Peyer's patch (tissue), 4 donors: ENCODE measurements around the gene SECISBP2L. TPM values are rescaled to one million over a fixed set of nuclear protein-coding genes. Genes with fewer than 3 reads are reported as not detected.

Experiments
- DNase-seq, 3 donors: peaks; one replicate each; pipeline ENCODE4 v3.0.0-alpha.2; 2017 to 2019
- H3K27ac ChIP-seq, 4 donors: fragments of 200-600 bp; sonication (generic); one replicate each; pipeline ENCODE4 v1.5.1; 2016 to 2019
- H3K27me3 ChIP-seq, 2 donors: fragments of 200-600 bp; sonication (generic); one replicate each; pipeline ENCODE4 v1.5.1; 2019
- H3K36me3 ChIP-seq, 3 donors: fragments of 200-600 bp; sonication (generic); one replicate each; pipeline ENCODE4 v1.5.1; 2016 to 2019
- H3K4me1 ChIP-seq, 4 donors: fragments of 200-600 bp; sonication (generic); one replicate each; pipeline ENCODE4 v1.5.1; 2016 to 2019
- H3K4me3 ChIP-seq, 4 donors: fragments of 200-600 bp; sonication (generic); 1 replicate in 3 of 4; 2 replicates in 1 of 4; pipeline ENCODE4 v1.5.1; 2016 to 2019; ENCODE audit warnings: mild to moderate bottlenecking in 1 of 4
- H3K9me3 ChIP-seq, 4 donors: fragments of 200-600 bp; sonication (generic); one replicate each; pipeline ENCODE4 v1.5.1; 2016 to 2019; ENCODE audit warnings: mild to moderate bottlenecking in 1 of 4
- POLR2A ChIP-seq, 2 donors: fragments of 450-650 bp; IDR thresholded peaks; one replicate each; pipeline ENCODE4 v1.5.1; 2017; ENCODE audit warnings: antibody characterized with exemption in 2 of 2, mild to moderate bottlenecking in 2 of 2, moderate library complexity in 2 of 2
- total RNA-seq, 4 donors: library from RNA; depleted of rRNA; stranded (reverse); fragments of >200 nt; gene quantifications; one replicate each; pipeline ENCODE4 v1.1.0, GENCODE V29; 2016
- TF ChIP-seq, protein P1 (sequence below), 6 experiments: fragments of 450-650 bp in 4 of 6; fragments of 200-600 bp in 2 of 6; sonication (generic) in 1 of 6; IDR thresholded peaks; one replicate each; pipeline ENCODE4 v1.5.1; 2017 to 2019; ENCODE audit warnings: antibody characterized with exemption in 6 of 6, mild to moderate bottlenecking in 3 of 6, moderate library complexity in 1 of 6

The SECISBP2L gene
- total RNA-seq: 10 to 100 TPM; 29.7 to 41.0 (median 34.5) TPM

DNA sequence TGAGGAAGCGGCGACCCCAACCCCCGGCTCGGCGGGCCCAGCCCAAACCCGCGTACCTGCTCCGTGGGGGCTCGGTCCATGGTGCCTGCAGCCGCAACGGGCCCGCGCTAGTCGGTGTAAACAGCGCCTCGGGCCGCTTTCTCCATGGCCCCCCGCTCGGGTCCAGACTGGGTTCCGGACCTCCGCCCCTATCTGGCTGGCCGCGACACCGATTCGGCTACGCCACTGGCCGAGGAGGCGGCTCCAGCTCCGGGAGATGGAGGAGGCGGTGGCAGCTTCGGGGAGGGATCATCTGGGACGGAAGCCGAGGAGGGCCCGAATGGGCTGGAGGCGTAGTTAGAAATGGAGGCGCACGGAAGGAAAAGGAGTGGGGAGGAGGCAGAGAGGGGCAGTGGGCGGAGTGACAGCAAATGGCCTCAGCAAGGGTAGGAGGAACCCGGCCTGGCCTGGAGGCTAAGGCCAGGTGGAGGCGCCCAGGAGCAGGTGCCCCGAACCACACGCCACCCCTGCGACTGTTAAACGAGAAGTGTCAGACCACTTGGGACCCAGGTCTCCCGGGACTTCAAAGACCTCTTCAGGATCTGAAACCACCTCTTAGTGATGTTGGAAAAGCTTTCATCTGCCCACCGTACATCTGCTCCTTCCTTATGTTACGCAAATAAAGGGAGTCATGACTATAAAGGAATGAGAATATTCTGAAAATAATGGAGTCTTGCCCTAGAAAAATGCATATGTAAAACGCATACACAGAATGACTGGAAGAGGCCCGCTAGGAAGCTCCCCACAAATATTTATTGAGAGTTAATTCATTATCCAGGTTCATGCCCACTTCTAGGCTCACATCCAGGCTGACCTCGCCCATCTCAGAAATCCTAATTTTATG lies at the start of gene SECISBP2L:
Gene SECISBP2L, minus strand, starts transcription at position 227 of the 883 bp plus-strand sequence. Its CDS starts 147 bp downstream, at position 80.
- H3K4me3 ChIP-seq: peak within 1 kb of the TSS; percentile 78 to 95 (median 89)
- H3K9me3 ChIP-seq: no peaks in the 10 kb centered on the region
- peak within 1 kb of the TSS; percentile 82 to 90 (median 84) for H3K27ac ChIP-seq
- peak; percentile 72 to 77 for TF ChIP-seq POLR2A (IDR thresholded peaks at IDR 0.05)
- TF ChIP-seq, protein P1, sequence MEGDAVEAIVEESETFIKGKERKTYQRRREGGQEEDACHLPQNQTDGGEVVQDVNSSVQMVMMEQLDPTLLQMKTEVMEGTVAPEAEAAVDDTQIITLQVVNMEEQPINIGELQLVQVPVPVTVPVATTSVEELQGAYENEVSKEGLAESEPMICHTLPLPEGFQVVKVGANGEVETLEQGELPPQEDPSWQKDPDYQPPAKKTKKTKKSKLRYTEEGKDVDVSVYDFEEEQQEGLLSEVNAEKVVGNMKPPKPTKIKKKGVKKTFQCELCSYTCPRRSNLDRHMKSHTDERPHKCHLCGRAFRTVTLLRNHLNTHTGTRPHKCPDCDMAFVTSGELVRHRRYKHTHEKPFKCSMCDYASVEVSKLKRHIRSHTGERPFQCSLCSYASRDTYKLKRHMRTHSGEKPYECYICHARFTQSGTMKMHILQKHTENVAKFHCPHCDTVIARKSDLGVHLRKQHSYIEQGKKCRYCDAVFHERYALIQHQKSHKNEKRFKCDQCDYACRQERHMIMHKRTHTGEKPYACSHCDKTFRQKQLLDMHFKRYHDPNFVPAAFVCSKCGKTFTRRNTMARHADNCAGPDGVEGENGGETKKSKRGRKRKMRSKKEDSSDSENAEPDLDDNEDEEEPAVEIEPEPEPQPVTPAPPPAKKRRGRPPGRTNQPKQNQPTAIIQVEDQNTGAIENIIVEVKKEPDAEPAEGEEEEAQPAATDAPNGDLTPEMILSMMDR (IDR thresholded peaks at IDR 0.05): peak in 4 of 6 experiments; percentile 27 to 43 (median 36)
- H3K27me3 ChIP-seq: no peaks in the 10 kb centered on the region
- no peaks in the 10 kb centered on the region for H3K36me3 ChIP-seq
- H3K4me1 ChIP-seq: peaks cover 0 to 30% (median 7%) of the 10 kb centered on the region in 4 donors
- peak; percentile 93 to 97 (median 95) for DNase-seq

GRCh38 chr15:49094923-49095322 lies 48.7 kb upstream of the SECISBP2L start:
- Histone ChIP-seq H3K36me3 (no peaks in the 10 kb centered on the region), H3K9me3 (no peaks in the 10 kb centered on the region), H3K27ac (no peak overlapping the region), H3K27me3 (no peaks in the 10 kb centered on the region), H3K4me1 (no peaks in the 10 kb centered on the region), H3K4me3 (no peak overlapping the region)
- TF ChIP-seq, protein P1 (IDR thresholded peaks at IDR 0.05): no peak
- TF ChIP-seq POLR2A (IDR thresholded peaks at IDR 0.05): no peak
- DNase-seq: no peak

- no peak for DNase-seq
- Histone ChIP-seq H3K4me3 (no peak overlapping the region), H3K36me3 (no peaks in the 10 kb centered on the region), H3K9me3 (no peaks in the 10 kb centered on the region), H3K4me1 (no peaks in the 10 kb centered on the region), H3K27ac (no peak overlapping the region), H3K27me3 (no peaks in the 10 kb centered on the region)
- TF ChIP-seq POLR2A (IDR thresholded peaks at IDR 0.05): no peak
- TF ChIP-seq, protein P1 (IDR thresholded peaks at IDR 0.05): no peak
Observed at GRCh38 chr15:49093252-49094105, 47.2 kb upstream of the SECISBP2L start.

- no peaks in the 10 kb centered on the region for H3K27me3 ChIP-seq
- H3K4me1 ChIP-seq: no peaks in the 10 kb centered on the region
- no peaks in the 10 kb centered on the region for H3K9me3 ChIP-seq
- no peak for DNase-seq
- TF ChIP-seq, protein P1 (IDR thresholded peaks at IDR 0.05): no peak
- no peak for TF ChIP-seq POLR2A (IDR thresholded peaks at IDR 0.05)
- no peaks in the 10 kb centered on the region for H3K36me3 ChIP-seq
- H3K27ac ChIP-seq: no peak overlapping the region
- no peak overlapping the region for H3K4me3 ChIP-seq
Observed at GRCh38 chr15:49088996-49089395, 42.8 kb upstream of the SECISBP2L start.

DNA sequence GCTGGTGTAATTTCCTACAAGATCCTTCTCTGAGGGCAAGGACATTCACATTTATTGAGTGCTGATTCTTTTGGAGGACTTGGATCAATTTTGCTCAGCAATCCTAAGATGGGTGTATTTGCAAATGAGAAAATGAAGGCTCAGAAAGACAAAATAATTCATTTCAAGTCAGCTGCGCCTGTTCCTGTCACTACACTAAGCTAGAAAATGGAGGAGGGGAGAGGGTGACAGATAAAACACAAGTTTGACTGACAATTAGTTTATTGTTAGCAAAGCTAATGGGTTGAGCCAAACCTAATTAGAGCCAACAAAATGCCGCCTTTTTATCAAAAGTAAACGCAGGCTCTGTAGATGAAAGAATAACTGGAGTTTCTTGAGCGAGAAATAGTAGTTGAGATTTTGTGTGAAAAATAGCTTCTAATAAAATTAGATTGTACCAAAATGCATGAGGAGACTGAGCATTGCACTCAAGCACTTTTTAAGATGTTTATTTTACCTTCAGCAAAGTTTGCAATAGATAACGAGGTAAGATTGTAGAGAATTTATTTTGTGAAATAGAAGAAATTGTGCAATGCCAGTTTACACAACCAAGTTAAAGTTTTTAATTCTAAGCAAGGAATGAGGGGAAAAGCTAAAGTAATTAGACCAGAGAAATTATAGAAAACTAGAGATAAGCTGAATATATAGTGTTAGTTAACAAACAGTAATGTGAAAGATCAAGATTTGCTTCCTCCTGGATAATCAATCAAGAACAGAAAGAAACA lies 39.6 kb upstream of the SECISBP2L start:
- H3K27me3 ChIP-seq: no peaks in the 10 kb centered on the region
- no peaks in the 10 kb centered on the region for H3K9me3 ChIP-seq
- no peak overlapping the region for H3K4me3 ChIP-seq
- TF ChIP-seq, protein P1 (IDR thresholded peaks at IDR 0.05): no peak
- no peak for TF ChIP-seq POLR2A (IDR thresholded peaks at IDR 0.05)
- H3K27ac ChIP-seq: no peak overlapping the region
- H3K4me1 ChIP-seq: no peaks in the 10 kb centered on the region
- no peaks in the 10 kb centered on the region for H3K36me3 ChIP-seq
- DNase-seq: no peak
